ENCODE data around the gene NFIX. TPM values are rescaled to one million over a fixed set of nuclear protein-coding genes. Genes with fewer than 3 reads are reported as not detected.

Gene NFIX
- total and polyA plus RNA-seq, 9 of the 15 experiments (the other 6 are each of a cell fraction or from before 2014, with no cell fraction given), result 0.28 to 26.8 (median 5.4) TPM

DNA sequence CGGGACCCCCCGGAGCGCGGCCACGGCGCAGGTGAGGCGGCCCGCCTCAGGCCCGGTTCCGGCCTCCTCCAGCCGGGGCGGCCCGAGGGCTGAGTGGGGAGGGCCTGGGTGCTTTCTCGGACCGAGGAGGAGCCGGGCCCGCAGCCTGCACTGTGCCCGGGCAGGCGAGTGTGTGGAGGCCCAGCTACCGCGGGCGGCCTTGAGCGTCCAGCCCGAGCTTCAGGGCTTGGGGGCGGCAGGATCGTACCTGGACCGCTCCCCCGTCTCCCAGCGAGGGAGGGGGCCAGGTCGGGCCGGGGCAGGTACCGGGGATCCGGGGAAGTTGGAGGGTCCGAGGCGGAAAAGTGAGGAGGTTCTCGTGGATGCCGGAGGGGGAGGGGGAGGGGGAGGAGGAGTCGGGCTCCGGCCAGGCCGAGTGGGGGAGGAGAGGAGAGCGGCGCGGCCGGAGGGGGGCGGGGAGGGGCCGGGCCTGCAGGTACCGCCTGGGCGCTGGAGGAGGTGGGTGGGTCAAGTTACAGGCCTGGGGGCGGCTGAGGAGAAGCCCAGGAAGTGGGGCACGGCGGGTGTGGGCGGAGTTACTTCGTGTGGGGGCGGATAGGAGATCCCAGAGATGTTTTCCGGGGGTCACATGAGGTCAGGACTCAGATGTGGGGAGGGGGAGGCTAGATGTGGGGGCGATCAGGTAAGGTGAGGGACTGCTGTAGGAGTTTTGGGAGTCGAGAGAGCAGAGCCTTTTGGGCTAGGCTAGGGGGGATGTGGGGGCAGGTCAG is 123.3 kb downstream of the NFIX start (continued):
- TF ChIP-seq FOXA3 (CRISPR knock-in tag; conservative IDR thresholded peaks at IDR 0.05 in 1 of 2, IDR thresholded peaks at IDR 0.05 in 1 of 2), result no peak
- peak; percentile 37; the same call in 1 of the 2 replicates for TF ChIP-seq SUPT5H (IDR thresholded peaks at IDR 0.05)
- TF ChIP-seq E2F4 (CRISPR knock-in tag; IDR thresholded peaks at IDR 0.05; ENCODE audit: low read depth), result no peak
- peak; percentile 68; the same call in 1 of the 2 replicates for TF ChIP-seq ELF4 (CRISPR knock-in tag; IDR thresholded peaks at IDR 0.05)
- no peak for TF ChIP-seq TCF7 (IDR thresholded peaks at IDR 0.05; ENCODE audit: borderline replicate concordance)
- TF ChIP-seq KDM1A (IDR thresholded peaks at IDR 0.05), result peak in 1 of 2 experiments; percentile 92; a peak in 2 of 4 replicates
- peak in 1 of 2 experiments; percentile 86 for TF ChIP-seq AFF1 (IDR thresholded peaks at IDR 0.05; ENCODE audit: low read depth in 1 of 2, partially characterized antibody in 2 of 2)
- peak; percentile 51 for TF ChIP-seq TAF1 (IDR thresholded peaks at IDR 0.05; ENCODE audit: control insufficient read depth, extremely low read depth, insufficient read depth, low read length, severe bottlenecking)
- no peak for TF ChIP-seq SMAD2 (IDR thresholded peaks at IDR 0.05; ENCODE audit: low read depth, low read length)
- TF ChIP-seq ARID3A (IDR thresholded peaks at IDR 0.05; ENCODE audit: borderline replicate concordance, low read depth, low read length), result no peak
- no peak for TF ChIP-seq MYNN (IDR thresholded peaks at IDR 0.05)
- TF ChIP-seq MYNN (CRISPR knock-in tag; IDR thresholded peaks at IDR 0.05), result no peak
- TF ChIP-seq, protein P1, sequence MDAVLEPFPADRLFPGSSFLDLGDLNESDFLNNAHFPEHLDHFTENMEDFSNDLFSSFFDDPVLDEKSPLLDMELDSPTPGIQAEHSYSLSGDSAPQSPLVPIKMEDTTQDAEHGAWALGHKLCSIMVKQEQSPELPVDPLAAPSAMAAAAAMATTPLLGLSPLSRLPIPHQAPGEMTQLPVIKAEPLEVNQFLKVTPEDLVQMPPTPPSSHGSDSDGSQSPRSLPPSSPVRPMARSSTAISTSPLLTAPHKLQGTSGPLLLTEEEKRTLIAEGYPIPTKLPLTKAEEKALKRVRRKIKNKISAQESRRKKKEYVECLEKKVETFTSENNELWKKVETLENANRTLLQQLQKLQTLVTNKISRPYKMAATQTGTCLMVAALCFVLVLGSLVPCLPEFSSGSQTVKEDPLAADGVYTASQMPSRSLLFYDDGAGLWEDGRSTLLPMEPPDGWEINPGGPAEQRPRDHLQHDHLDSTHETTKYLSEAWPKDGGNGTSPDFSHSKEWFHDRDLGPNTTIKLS (IDR thresholded peaks at IDR 0.05; ENCODE audit: borderline replicate concordance, low read depth), result no peak
- TF ChIP-seq ARID1B (IDR thresholded peaks at IDR 0.05), result peak; percentile 65
- no peak for TF ChIP-seq SRSF1 (IDR thresholded peaks at IDR 0.05; ENCODE audit: low read depth, low read length)
- no peak for TF ChIP-seq CBX3 (IDR thresholded peaks at IDR 0.05; ENCODE audit: borderline replicate concordance in 1 of 2, low read length in 2 of 2)
- no peak for TF ChIP-seq ZNF212 (CRISPR knock-in tag; IDR thresholded peaks at IDR 0.05)
- TF ChIP-seq SIN3A (IDR thresholded peaks at IDR 0.05; ENCODE audit: borderline replicate concordance in 2 of 2, control insufficient read depth in 1 of 2, low read depth in 2 of 2, low read length in 2 of 2), result peak in 1 of 2 experiments; percentile 69; a peak in 1 of 4 replicates
- TF ChIP-seq OTX1 (CRISPR knock-in tag; IDR thresholded peaks at IDR 0.05), result 0 out of 2 replicates have a peak, but pooled peaks have one; percentile 30
